H1 (cell line): ENCODE measurements around the gene CACNA1C. TPM values are rescaled to one million over a fixed set of nuclear protein-coding genes. Genes with fewer than 3 reads are reported as not detected.

ENCODE experiments used
- CTCF ChIA-PET: fragments of 300-600 bp; sonication (Branson Sonifier 250); formaldehyde crosslinking; loops from one replicate; lab custom pipeline; 2021; ENCODE audit not compliant: partially characterized antibody; lab: Charles Lee
- POLR2A ChIA-PET: fragments of 300-600 bp; sonication (Branson Sonifier 250); formaldehyde crosslinking; loops from one replicate; lab custom pipeline; 2021; ENCODE audit warnings: inconsistent platforms; ENCODE audit not compliant: partially characterized antibody; lab: Charles Lee
- DNase-seq, 2 experiments: peaks; one replicate each; pipeline versions ENCODE4 v3.0.0 to v3.0.0-alpha.2; 2010 to 2022; ENCODE audit warnings: low spot score in 2 of 2, low read depth in 1 of 2, mixed read lengths in 1 of 2
- FAIRE-seq: peaks from 2 replicates; lab custom pipeline; 2011; peaks lifted over from hg19 to GRCh38; lab: Jason Lieb, UNC
- H2AFZ ChIP-seq: 2 replicates; pipeline ENCODE4 v1.8.1; 2012; ENCODE audit warnings: low read length, inconsistent platforms
- H2AK5ac ChIP-seq: 2 replicates; pipeline ENCODE4 v1.6.1; 2013; ENCODE audit warnings: low read depth, low read length
- H2BK120ac ChIP-seq: replicated peaks from 2 replicates; pipeline ENCODE3; 2013; ENCODE audit warnings: low read depth, low read length, inconsistent platforms
- H2BK12ac ChIP-seq: 2 replicates; pipeline ENCODE4 v1.6.1; 2013; ENCODE audit warnings: low read depth, low read length
- H2BK15ac ChIP-seq: 2 replicates; pipeline ENCODE4 v1.6.1; 2013; ENCODE audit warnings: low read length
- H2BK20ac ChIP-seq: 2 replicates; pipeline ENCODE4 v1.6.1; 2013; ENCODE audit warnings: low read length
- H2BK5ac ChIP-seq: 2 replicates; pipeline ENCODE4 v1.6.1; 2013; ENCODE audit warnings: low read depth, low read length
- H3K14ac ChIP-seq: 2 replicates; pipeline ENCODE4 v1.6.1; 2013; ENCODE audit warnings: inconsistent platforms; ENCODE audit not compliant: insufficient read length
- H3K18ac ChIP-seq: 2 replicates; pipeline ENCODE4 v1.6.1; 2013; ENCODE audit warnings: low read length; ENCODE audit errors: extremely low read depth
- H3K23ac ChIP-seq: 2 replicates; pipeline ENCODE4 v1.6.1; 2013; ENCODE audit warnings: inconsistent platforms; ENCODE audit not compliant: insufficient read length
- H3K23me2 ChIP-seq: 2 replicates; pipeline ENCODE4 v1.6.1; 2013; ENCODE audit warnings: low read depth, low read length
- H3K27ac ChIP-seq: 2 replicates; pipeline ENCODE4 v1.6.1; 2011; ENCODE audit warnings: low read depth, low read length, inconsistent platforms
- H3K27me3 ChIP-seq, 4 experiments: replicated peaks in 1 of 4; 1 replicate in 1 of 4; 2 replicates in 3 of 4; pipeline versions ENCODE4 v1.6.1 to v1.8.1; 2011 to 2013; ENCODE audit warnings: low read length in 3 of 4, mild to moderate bottlenecking in 3 of 4, inconsistent platforms in 2 of 4, mixed read lengths in 2 of 4, moderate library complexity in 1 of 4; ENCODE audit not compliant: control insufficient read depth in 3 of 4, insufficient read depth in 3 of 4; ENCODE audit errors: extremely low read depth in 1 of 4
- H3K36me3 ChIP-seq, 4 experiments: 2 replicates each; pipeline versions ENCODE4 v1.6.1 to v1.8.1; 2011 to 2013; ENCODE audit warnings: mild to moderate bottlenecking in 4 of 4, low read length in 3 of 4, moderate library complexity in 2 of 4, control low read depth in 1 of 4, inconsistent platforms in 1 of 4; ENCODE audit not compliant: insufficient read depth in 4 of 4, control insufficient read depth in 2 of 4
- H3K4ac ChIP-seq: replicated peaks from 2 replicates; pipeline ENCODE3; 2013; ENCODE audit warnings: low read length, low read depth, mixed read lengths, inconsistent platforms; ENCODE audit not compliant: insufficient read length
- H3K4me1 ChIP-seq, 4 experiments: replicated peaks in 1 of 4; 1 replicate in 1 of 4; 2 replicates in 3 of 4; pipeline versions ENCODE4 v1.6.1 to v1.8.1; 2011 to 2013; ENCODE audit warnings: low read length in 3 of 4, inconsistent platforms in 2 of 4, mixed read lengths in 1 of 4; ENCODE audit not compliant: insufficient read depth in 4 of 4, control insufficient read depth in 3 of 4
- H3K4me2 ChIP-seq, 2 experiments: 2 replicates each; pipeline versions ENCODE4 v1.6.1 to v1.8.1; 2011 to 2013; ENCODE audit warnings: low read depth in 2 of 2, low read length in 2 of 2, control low read depth in 1 of 2, inconsistent platforms in 1 of 2, mild to moderate bottlenecking in 1 of 2; ENCODE audit not compliant: insufficient read depth in 1 of 2
- H3K4me3 ChIP-seq, 4 experiments: fragments of 200-600, 300-600 bp in 1 of 4; sonication (generic), shearing (Covaris generic), sonication (Bioruptor Twin) in 1 of 4; 2 replicates each; pipeline versions ENCODE4 v1.5.1 to v1.8.1; 2011 to 2016; ENCODE audit warnings: low read length in 4 of 4, low read depth in 3 of 4, control low read depth in 2 of 4, inconsistent platforms in 2 of 4, mild to moderate bottlenecking in 2 of 4, mixed read lengths in 1 of 4, moderate library complexity in 1 of 4; ENCODE audit not compliant: insufficient read depth in 2 of 4; ENCODE audit errors: extremely low read depth in 1 of 4
- H3K56ac ChIP-seq: replicated peaks from 2 replicates; pipeline ENCODE3; 2013; ENCODE audit warnings: low read depth, mild to moderate bottlenecking, mixed read lengths, low read length, inconsistent platforms; ENCODE audit not compliant: insufficient read length
- H3K79me1 ChIP-seq: 2 replicates; pipeline ENCODE4 v1.6.1; 2013; ENCODE audit warnings: low read depth, low read length, control low read depth
- H3K79me2 ChIP-seq, 2 experiments: 2 replicates each; pipeline versions ENCODE4 v1.6.1 to v1.8.1; 2012 to 2013; ENCODE audit warnings: low read length in 2 of 2, mild to moderate bottlenecking in 2 of 2, inconsistent platforms in 1 of 2; ENCODE audit not compliant: insufficient read depth in 2 of 2, control insufficient read depth in 1 of 2
- H3K9ac ChIP-seq, 4 experiments: replicated peaks in 1 of 4; 1 replicate in 1 of 4; 2 replicates in 3 of 4; pipeline versions ENCODE4 v1.6.1 to v1.8.1; 2011 to 2013; ENCODE audit warnings: low read depth in 3 of 4, low read length in 3 of 4, control low read depth in 2 of 4, mild to moderate bottlenecking in 2 of 4, moderate library complexity in 2 of 4, inconsistent platforms in 1 of 4; ENCODE audit errors: extremely low read depth in 1 of 4
- H3K9me3 ChIP-seq, 2 experiments: 2 replicates each; pipeline versions ENCODE4 v1.6.1 to v1.8.1; 2012 to 2013; ENCODE audit warnings: mild to moderate bottlenecking in 2 of 2, moderate library complexity in 2 of 2, control low read depth in 1 of 2, inconsistent platforms in 1 of 2, low read depth in 1 of 2, low read length in 1 of 2, mixed read lengths in 1 of 2; ENCODE audit not compliant: insufficient read depth in 2 of 2
- H4K20me1 ChIP-seq, 2 experiments: replicated peaks in 1 of 2; 2 replicates each; pipeline versions ENCODE3 to v1.8.1; 2011 to 2013; ENCODE audit warnings: inconsistent platforms in 2 of 2, low read length in 2 of 2, mild to moderate bottlenecking in 1 of 2; ENCODE audit not compliant: insufficient read depth in 2 of 2, control insufficient read depth in 1 of 2
- H4K5ac ChIP-seq: 2 replicates; pipeline ENCODE4 v1.6.1; 2013; ENCODE audit warnings: low read length, low read depth, mixed read lengths, inconsistent platforms; ENCODE audit not compliant: insufficient read length
- H4K8ac ChIP-seq: 2 replicates; pipeline ENCODE4 v1.8.0; 2013; ENCODE audit warnings: mild to moderate bottlenecking, moderate library complexity, low read length, inconsistent platforms; ENCODE audit not compliant: insufficient read depth; ENCODE audit errors: extremely low read depth
- H4K91ac ChIP-seq: replicated peaks from 2 replicates; pipeline ENCODE3; 2013; ENCODE audit warnings: low read length, mixed read lengths, inconsistent platforms; ENCODE audit not compliant: insufficient read length
- TAF7 ChIP-seq: optimal IDR thresholded peaks from 2 replicates; pipeline ENCODE3; 2011; ENCODE audit warnings: low read depth, mild to moderate bottlenecking, inconsistent platforms, low read length, moderate library complexity, borderline replicate concordance
- WGBS, 2 experiments: shearing (Covaris generic) in 1 of 2; methylation state at CpG; one replicate each; pipeline versions ENCODE4 v1.1.6 to v1.1.7; 2013 to 2015; ENCODE audit warnings: low lambda C conversion rate in 2 of 2, mixed read lengths in 2 of 2, inconsistent platforms in 1 of 2, low coverage in 1 of 2, missing lambda C conversion rate in 1 of 2; ENCODE audit not compliant: insufficient replicate concordance in 2 of 2, insufficient coverage in 1 of 2, insufficient read length in 1 of 2; ENCODE audit errors: extremely low coverage in 1 of 2, missing lambda C conversion rate in 1 of 2; 5-methylcytosine and 5-hydroxymethylcytosine counted together
- polyA plus RNA-seq, 7 experiments: library from polyadenylated mRNA; depleted of rRNA in 3 of 7; stranded (reverse) in 5 of 7; unstranded in 2 of 7; fragments of >200 nt in 5 of 7; fragments of 200-250 nt in 2 of 7; gene quantifications; 1 replicate in 5 of 7; 2 replicates in 1 of 7; 4 replicates in 1 of 7; pipeline versions ENCODE4 v1.2.1 to v1.2.3, GENCODE V29; 2011 to 2013; ENCODE audit warnings: missing spikeins in 2 of 7, mixed read lengths in 2 of 7
- total RNA-seq: library from RNA; stranded (reverse); fragmentation: NEBNext Ultra II Directional; extraction: Animal tissue kit (Norgen Biotek cat#: 25700); gene quantifications from 2 replicates; pipeline ENCODE4 v1.2.1, GENCODE V29; 2021

CACNA1C gene
- total and polyA plus RNA-seq, 2 of the 8 experiments (the other 6 are each of a cell fraction or from before 2014, with no cell fraction given), result 1.3 TPM

DNA sequence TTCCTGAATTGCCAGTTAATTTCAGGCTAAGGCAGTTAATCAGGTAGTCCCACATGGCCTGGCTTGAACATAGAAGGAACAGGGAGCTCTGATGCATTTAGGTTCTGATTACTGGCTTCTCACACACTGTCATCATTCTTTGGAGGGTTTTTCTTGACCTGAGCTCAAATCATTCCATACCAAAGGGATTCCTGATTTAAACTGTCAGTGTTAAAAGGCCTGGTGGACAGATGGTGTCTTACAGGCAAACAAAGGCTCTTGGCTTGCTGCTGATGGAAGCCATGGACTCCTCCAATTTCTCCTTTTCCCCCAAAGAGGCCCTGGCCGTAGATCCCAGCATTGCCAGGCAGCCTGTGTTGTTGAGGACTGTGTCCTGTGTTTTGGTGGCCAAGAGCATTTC lies 30.2 kb downstream of the CACNA1C start:
- H3K27me3 ChIP-seq, result no peaks in the 10 kb centered on the region
- no peak overlapping the region for H3K4me3 ChIP-seq
- H3K79me1 ChIP-seq, result no peaks in the 10 kb centered on the region
- 79% methylated on average over 1 of the region's 1 CpG; no CpG with 5 or more reads in 1 of the 2 experiments for WGBS, 2 experiments
- H3K27ac ChIP-seq, result no peak overlapping the region
- H3K9ac ChIP-seq, result no peak overlapping the region
- no peak overlapping the region for H3K4ac ChIP-seq
- DNase-seq, result no peak
- no peak overlapping the region for H2AK5ac ChIP-seq
- no peak overlapping the region for H2BK120ac ChIP-seq
- no peak overlapping the region for H4K91ac ChIP-seq
- H3K36me3 ChIP-seq, result no peaks in the 10 kb centered on the region; a peak in 1 of 8 replicates
- TF ChIP-seq TAF7, result no peak
- CTCF ChIA-PET, result interaction anchor here (0.8 to 1.8 kb wide), 10 partner anchors 18 to 558 kb away, joined by 3 to 9 read pairs (median 3); no protein-coding TSS in a partner anchor
- H2BK12ac ChIP-seq, result no peak overlapping the region
- H3K9me3 ChIP-seq, result peaks cover 4 to 6% of the 10 kb centered on the region in 2 experiments; a peak in 2 of 4 replicates
- H4K20me1 ChIP-seq, result no peaks in the 10 kb centered on the region
- no peak overlapping the region for H2BK15ac ChIP-seq
- no peak overlapping the region for H3K4me2 ChIP-seq
- H4K5ac ChIP-seq, result no peak overlapping the region
- FAIRE-seq, result no peak
- H3K56ac ChIP-seq, result no peak overlapping the region
- H2AFZ ChIP-seq, result no peak overlapping the region
- POLR2A ChIA-PET, result no interaction called here
- no peaks in the 10 kb centered on the region for H3K23me2 ChIP-seq
- H3K23ac ChIP-seq, result no peak overlapping the region
- no peak overlapping the region for H2BK20ac ChIP-seq
- no peaks in the 10 kb centered on the region for H3K79me2 ChIP-seq
- no peak overlapping the region for H3K14ac ChIP-seq
- H4K8ac ChIP-seq, result no peak overlapping the region
- no peaks in the 10 kb centered on the region; a peak in 1 of 7 replicates for H3K4me1 ChIP-seq
- H2BK5ac ChIP-seq, result no peak overlapping the region
- no peak overlapping the region for H3K18ac ChIP-seq
